LoVo (cell line): Measurements from ENCODE around the gene UBE2I.

Source experiments
- DNase-seq: peaks from one replicate; pipeline ENCODE4 v3.0.0-alpha.2; 2016; ENCODE audit warnings: low spot score

Gene UBE2I

DNA sequence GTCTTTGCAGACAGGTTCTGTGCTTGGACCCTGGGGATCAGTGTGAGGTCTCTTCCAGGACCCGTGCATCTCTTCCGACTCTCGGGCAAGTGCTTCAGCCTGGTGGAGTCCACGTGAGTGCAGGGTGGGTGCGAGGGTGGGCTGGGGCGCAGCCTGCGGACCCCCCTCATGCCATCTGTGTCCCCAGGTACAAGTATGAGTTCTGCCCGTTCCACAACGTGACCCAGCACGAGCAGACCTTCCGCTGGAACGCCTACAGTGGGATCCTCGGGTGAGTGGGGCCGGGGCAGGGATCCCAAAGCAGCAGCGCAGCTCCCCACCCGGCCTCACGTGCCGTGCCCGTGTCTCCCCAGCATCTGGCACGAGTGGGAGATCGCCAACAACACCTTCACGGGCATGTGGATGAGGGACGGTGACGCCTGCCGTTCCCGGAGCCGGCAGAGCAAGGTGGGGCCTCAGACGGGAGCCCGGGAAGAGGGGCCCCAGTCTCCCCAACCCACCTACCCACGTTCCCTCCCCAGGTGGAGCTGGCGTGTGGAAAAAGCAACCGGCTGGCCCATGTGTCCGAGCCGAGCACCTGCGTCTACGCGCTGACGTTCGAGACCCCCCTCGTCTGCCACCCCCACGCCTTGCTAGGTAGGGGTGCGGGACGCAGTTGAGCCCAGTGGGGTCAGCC is 52.4 kb downstream of the UBE2I start:
- no peak for DNase-seq

DNA sequence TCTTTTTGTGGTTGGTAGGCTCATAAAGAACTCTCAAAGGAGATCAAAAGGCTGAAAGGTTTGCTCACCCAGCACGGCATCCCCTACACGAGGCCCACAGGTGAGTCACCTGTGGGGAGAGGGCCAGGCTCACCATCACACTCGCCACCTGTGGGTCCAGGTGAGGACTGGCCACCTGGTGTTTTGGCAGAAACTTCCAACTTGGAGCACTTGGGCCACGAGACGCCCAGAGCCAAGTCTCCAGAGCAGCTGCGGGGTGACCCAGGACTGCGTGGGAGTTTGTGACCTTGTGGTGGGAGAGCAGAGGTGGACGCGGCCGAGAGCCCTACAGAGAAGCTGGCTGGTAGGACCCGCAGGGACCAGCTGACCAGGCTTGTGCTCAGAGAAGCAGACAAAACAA is 53.4 kb downstream of the UBE2I start:
- DNase-seq, result no peak

DNA sequence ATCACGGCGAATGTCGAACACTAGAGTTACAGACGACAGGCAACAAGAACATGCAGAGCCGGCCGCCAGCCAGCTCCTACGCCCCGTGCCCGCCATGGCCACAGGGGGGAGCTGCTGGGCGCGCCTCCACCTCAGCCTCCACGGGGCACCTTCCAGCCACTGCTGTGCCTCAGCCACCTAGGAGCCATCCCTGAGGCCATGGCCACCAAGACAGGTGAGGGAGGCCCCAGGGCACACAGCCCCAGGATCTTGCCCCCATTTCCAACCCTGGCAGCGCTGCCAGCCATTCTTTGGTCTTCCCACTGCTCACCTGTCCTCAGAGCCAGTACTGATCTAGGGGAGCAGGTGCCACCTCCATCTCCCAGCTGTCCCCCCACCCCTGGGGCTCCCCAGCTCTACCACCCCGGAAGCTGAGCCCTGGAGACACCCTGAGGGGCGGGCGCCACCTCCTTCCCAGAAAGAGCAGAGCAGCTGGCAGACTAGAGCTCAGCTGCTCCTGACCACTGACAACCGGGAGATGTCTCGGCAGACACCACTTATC is 54.1 kb downstream of the UBE2I start:
- DNase-seq, result peak; percentile 30

DNA sequence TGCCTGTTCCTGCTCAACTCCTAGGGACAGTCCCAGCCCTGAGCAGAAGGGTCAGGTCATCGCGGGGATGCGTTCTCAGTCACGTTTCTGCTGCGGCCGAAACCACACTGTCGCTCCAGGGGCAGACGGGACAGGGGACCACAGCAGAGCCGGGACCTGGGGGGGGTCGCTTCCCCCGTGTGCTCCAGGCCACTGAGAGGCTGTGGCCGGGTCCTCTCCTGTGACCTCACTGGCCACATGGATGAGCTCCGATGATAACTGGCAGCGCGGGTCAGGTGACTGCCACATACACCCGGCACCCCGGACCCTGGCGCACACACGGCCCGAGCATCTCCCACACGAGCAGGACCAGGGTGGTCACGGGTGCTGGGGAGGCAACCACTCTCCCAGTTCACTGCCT is 55.1 kb downstream of the UBE2I start:
- DNase-seq, result no peak

DNA sequence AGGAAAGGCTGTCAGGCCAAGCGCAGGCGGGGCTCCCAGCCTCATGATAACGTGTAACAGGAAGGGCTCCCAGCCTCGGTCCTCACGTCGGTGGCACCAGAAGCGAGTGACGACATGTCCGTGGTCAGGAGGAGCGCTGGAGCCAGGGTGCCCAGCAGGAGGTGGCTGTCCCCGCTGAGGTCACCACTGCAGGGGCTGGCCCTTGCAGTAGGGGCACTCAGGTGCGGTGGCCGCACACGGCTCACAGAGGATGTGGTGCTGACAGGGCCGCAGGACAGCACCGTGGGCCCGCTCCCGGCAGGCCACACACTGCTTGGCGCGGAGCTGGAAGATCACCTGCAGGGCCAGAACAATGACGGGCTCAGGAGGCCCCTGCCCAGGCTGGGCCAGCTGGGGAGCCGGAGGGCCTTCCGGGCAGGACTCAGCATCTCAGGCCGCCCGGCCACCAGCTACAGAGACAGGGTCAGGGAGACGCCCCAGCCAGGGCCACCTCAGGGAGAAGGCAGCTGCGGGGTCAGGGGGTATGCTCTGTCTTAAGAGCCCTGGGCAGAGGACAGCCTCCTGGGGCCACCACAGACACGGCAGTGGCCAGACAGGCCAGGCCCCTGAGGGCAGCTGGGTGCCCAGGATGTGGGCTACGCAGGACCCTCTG is 56.8 kb downstream of the UBE2I start:
- DNase-seq, result no peak

DNA sequence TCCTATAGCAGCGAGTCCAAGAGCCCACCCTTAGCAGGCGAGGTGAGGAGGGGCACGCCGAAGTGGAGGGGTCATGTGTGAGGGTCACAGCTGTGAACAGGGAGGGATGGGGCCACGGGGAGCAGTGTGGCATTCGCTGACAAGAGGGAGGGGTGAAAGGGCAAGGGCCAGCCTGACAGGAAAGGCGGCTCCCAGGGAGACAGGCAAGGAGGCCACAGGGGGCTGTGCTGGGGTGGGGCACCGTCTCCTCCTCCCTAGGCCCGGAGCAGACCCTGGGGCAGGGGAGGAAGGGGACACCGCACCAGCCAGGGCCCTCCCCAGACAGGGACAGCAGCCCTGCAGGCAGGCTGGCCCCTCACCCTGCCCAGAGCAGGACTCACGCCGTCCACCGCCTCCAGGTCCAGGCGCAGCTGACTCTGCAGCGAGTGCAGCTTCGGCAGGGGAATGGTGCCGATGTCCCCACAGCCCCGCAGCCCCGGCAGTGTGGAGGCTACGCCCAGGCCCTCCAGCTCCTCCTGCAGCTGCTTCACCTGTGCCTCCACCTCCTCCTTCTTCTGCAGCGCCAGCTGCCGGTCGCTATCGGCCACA is 57.4 kb downstream of the UBE2I start:
- no peak for DNase-seq

DNA sequence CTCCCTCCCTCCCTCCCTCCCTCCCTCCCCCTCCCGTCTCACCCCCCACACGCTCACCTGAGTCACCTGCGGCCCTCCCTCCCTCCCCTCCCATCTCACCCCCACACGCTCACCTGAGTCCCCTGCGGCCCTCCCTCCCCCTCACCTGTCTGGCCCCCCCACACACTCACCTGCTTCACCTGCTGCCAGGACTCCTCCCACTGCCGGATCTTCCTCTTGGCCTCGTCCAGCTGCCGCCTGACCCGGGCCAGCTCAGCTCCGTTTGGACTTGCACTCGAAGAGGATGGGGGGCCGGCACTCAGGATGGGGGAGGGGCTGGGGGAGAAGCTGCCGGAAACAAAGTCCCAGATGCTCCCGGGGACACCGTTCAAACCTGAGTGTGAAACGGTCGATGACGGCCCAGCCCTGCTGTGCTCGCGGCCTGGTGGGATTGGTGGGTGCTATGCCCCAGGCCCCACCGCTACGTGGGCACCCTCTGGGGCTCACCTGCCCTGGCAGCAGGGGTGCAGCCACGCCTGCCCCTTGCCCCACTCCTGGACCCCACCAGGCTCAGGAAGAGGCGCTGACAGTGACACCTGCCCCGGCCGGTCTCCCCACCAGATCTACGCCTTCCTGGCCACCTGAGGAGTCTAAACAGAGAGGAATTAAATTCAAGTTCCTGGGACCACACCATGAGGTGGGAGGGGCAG is 58.2 kb downstream of the UBE2I start:
- no peak for DNase-seq

DNA sequence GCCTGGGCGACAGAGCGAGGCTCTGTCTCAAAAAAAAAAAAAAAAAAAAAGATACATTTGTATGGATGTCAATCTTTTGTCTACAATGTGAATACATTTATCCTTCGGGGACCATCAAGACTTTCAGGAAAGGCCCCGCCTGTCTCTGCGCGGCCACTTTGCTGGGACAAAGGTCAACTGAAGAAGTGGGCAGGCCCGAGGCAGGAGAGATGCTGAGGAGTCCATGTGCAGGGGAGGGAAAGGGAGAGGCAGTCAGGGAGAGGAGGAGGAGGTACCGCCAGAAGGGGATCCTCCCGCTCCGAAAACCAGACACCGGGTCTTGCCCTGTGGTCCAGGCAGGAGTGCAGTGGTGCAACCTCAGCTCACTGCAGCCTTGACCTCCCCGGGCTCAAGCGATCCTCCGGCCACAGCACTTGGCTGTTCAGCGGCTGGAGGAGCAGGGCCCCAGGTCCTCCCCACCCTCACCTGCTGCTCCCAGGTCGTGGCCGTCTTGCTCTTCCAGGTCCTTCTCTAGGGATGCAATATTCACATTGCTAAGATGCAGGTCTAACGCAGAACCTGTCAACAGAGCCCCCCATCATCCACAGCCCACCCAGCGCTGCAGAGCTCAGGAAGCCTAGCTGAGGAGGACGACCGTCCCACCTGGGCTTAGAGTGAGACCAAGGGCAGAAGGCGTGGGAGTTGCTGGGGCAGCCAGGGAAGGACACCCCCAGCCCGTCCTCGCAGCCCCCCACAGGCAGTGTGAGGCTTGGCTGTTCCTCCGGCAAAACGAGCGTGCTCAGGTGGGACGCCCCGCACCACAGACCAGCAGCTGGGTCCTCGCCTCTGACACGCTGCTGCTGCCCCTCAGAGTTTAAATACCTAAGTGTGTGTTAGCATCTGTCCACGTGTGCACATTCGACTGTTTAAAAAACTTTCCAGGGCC is 61.9 kb downstream of the UBE2I start:
- DNase-seq, result no peak

DNA sequence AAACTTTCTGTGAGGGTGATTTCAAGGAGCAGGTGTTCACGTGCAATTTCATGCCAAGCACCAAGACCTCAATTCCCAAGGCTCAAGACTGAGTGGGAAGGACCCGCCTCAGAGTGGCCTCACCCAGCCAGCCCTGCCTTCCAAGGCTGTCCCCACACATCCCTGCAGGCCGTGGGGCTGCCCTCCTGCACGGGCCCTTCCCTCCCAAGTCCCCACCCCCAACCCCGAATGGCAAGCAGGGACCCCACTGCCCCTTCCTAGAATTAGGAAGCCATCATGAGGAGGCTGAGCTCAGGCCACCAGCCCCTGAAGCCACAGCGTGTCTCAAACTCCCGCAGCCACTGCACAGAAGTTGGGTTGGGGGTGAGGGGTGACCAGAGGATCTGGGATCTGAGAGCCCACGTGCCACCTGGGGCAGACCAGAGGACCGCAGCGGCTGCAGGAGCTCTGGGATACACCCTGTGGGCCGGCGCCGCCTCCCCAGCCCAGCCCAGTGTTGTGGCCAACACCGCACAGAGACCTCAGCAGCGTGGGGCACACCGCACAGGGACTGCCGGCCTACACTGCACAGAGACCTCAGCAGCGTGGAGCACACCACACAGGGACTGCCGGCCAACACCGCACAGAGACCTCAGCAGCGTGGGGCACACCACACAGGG is 63.0 kb downstream of the UBE2I start:
- DNase-seq, result no peak

DNA sequence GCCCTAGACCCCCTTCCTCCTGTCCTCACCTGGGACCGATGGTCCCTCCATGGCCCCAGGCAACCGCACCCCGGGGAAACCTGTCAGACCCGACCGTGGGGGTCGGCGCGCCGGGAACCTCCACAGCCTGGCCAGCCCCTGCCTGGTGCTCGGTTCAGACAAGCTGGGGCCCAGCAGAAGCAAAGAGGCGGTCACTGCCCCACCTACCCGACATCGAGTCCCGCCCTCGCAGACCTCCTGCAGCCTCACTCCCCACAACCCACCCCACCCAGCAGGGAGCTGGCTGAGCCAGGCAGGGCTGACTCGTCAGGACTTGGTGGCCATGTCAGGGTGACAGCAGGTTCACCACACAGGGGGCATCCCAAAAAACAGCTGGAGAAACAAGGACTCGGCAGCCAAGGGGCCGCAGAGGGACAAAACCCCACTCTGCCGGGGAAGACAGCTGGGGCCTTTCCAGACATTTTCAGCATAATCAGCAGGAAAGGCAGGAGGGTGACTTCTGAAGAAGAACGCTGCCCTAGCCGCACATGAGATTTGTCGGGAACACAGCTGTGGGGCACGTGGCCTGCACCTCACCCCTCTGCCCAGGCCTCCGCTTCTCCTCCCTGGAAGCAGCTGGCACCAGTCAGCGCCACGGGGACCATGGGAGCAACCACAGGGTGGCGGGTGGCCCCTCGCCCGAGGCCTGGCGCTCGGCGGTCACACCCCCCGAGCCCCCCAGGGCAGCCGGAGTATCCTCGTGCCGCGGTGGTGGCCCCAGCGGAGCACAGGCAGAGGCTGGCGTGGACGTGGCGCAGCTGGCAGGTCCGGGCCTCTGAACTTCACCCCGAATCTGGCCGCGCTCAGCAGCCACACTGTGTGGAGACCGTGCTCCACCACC is 65.2 kb downstream of the UBE2I start:
- no peak for DNase-seq

DNA sequence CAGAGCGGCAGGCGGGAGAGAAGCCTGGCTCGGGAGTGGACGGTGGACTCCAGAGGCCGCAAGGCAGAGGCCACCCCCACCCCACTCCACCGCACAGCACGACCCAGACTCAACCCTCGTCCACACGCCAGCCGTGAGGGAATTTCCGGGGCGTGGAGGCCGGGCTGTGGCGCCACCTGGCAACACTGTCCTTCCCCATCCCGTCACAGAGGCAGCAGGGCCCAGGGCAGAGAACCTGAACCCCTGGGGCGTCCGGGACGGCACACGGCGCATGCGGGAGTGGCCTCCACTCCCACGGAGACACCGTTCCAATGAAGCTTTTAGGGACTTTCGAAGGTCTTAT is 65.8 kb downstream of the UBE2I start:
- no peak for DNase-seq

DNA sequence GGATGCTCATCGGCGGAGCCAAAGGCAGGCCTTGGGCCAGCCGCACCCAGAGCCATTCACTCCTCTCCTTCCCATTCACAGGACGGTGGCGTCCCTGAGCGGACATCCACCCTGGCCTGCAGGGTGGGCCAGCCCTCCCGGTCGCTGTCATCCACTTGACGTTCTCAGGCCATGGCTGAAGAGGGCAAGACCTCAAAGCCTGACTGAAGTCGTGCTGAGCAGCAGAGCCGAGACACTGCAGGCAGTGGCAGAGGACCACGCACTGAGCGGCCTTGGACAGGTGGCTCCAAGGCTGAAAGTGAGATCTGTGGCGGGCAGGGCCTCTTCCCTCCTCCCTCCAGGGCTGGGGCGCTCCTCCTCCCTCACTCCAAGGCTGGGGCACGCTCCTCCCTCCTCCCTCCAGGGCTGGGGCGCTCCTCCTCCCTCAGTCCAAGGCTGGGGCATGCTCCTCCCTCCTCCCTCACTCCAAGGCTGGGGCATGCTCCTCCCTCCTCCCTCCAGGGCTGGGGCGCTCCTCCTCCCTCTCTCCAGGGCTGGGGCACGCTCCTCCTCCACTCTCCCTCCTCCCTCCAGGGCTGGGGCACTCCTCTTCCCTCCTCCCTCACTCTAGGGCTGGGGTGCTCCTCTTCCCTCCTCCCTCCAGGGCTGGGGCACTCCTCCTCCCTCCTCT is 66.4 kb downstream of the UBE2I start:
- no peak for DNase-seq
